PFSK-1 (cell line): Measurements from ENCODE around the gene SPNS3.

Source experiments
- FOXP2 ChIP-seq: optimal IDR thresholded peaks from 2 replicates; pipeline ENCODE3; 2011; ENCODE audit warnings: borderline replicate concordance, control low read depth, inconsistent platforms; ENCODE audit not compliant: insufficient read depth; ENCODE audit errors: extremely low read length, extremely low read depth
- POLR2AphosphoS5 ChIP-seq: IDR thresholded peaks from 2 replicates; pipeline ENCODE4 v1.6.1; 2012; ENCODE audit warnings: low read depth, mild to moderate bottlenecking, control low read depth, low read length, moderate library complexity
- SIN3A ChIP-seq: IDR thresholded peaks from 2 replicates; pipeline ENCODE4 v1.6.1; 2012; ENCODE audit warnings: mild to moderate bottlenecking, low read length, moderate library complexity, borderline replicate concordance; ENCODE audit not compliant: insufficient read depth
- TAF1 ChIP-seq: IDR thresholded peaks from 2 replicates; pipeline ENCODE4 v1.6.1; 2012; ENCODE audit warnings: low read length, control low read depth, borderline replicate concordance; ENCODE audit not compliant: insufficient read depth
- TF ChIP-seq, protein P1 (sequence below), 2 experiments: IDR thresholded peaks; 2 replicates each; pipeline versions ENCODE4 v1.6.1 to v1.8.0; 2011 to 2012; ENCODE audit warnings: low read depth in 2 of 2, low read length in 2 of 2, control low read depth in 1 of 2, inconsistent platforms in 1 of 2, mild to moderate bottlenecking in 1 of 2, moderate library complexity in 1 of 2; ENCODE audit not compliant: insufficient read depth in 1 of 2

Gene SPNS3

GRCh38 chr17:4515501-4515900, 81.8 kb downstream of the SPNS3 start:
- no peak for TF ChIP-seq TAF1
- no peak for TF ChIP-seq POLR2AphosphoS5
- TF ChIP-seq FOXP2, result no peak
- no peak for TF ChIP-seq SIN3A
- TF ChIP-seq, protein P1, sequence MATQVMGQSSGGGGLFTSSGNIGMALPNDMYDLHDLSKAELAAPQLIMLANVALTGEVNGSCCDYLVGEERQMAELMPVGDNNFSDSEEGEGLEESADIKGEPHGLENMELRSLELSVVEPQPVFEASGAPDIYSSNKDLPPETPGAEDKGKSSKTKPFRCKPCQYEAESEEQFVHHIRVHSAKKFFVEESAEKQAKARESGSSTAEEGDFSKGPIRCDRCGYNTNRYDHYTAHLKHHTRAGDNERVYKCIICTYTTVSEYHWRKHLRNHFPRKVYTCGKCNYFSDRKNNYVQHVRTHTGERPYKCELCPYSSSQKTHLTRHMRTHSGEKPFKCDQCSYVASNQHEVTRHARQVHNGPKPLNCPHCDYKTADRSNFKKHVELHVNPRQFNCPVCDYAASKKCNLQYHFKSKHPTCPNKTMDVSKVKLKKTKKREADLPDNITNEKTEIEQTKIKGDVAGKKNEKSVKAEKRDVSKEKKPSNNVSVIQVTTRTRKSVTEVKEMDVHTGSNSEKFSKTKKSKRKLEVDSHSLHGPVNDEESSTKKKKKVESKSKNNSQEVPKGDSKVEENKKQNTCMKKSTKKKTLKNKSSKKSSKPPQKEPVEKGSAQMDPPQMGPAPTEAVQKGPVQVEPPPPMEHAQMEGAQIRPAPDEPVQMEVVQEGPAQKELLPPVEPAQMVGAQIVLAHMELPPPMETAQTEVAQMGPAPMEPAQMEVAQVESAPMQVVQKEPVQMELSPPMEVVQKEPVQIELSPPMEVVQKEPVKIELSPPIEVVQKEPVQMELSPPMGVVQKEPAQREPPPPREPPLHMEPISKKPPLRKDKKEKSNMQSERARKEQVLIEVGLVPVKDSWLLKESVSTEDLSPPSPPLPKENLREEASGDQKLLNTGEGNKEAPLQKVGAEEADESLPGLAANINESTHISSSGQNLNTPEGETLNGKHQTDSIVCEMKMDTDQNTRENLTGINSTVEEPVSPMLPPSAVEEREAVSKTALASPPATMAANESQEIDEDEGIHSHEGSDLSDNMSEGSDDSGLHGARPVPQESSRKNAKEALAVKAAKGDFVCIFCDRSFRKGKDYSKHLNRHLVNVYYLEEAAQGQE (IDR thresholded peaks at IDR 0.05; ENCODE audit: insufficient read depth in 1 of 2, low read depth in 2 of 2, low read length in 2 of 2), result no peak

GRCh38 chr17:4516735-4517134, 83.0 kb downstream of the SPNS3 start:
- TF ChIP-seq FOXP2 (no peak), TAF1 (no peak), SIN3A (no peak), POLR2AphosphoS5 (no peak)
- TF ChIP-seq, protein P1 (IDR thresholded peaks at IDR 0.05; ENCODE audit: insufficient read depth in 1 of 2, low read depth in 2 of 2, low read length in 2 of 2), result no peak

GRCh38 chr17:4518901-4519300, 85.2 kb downstream of the SPNS3 start:
- TF ChIP-seq, protein P1 (IDR thresholded peaks at IDR 0.05; ENCODE audit: insufficient read depth in 1 of 2, low read depth in 2 of 2, low read length in 2 of 2), result no peak
- TF ChIP-seq TAF1 (no peak), FOXP2 (no peak), POLR2AphosphoS5 (no peak), SIN3A (no peak)

- TF ChIP-seq POLR2AphosphoS5, result no peak
- TF ChIP-seq, protein P1 (IDR thresholded peaks at IDR 0.05; ENCODE audit: insufficient read depth in 1 of 2, low read depth in 2 of 2, low read length in 2 of 2), result no peak
- TF ChIP-seq SIN3A, result no peak
- TF ChIP-seq FOXP2, result no peak
- TF ChIP-seq TAF1, result no peak
Measured at GRCh38 chr17:4519361-4519788, 85.6 kb downstream of the SPNS3 start.
